Measurements from ENCODE around the gene BCL2L13.

The BCL2L13 gene

DNA sequence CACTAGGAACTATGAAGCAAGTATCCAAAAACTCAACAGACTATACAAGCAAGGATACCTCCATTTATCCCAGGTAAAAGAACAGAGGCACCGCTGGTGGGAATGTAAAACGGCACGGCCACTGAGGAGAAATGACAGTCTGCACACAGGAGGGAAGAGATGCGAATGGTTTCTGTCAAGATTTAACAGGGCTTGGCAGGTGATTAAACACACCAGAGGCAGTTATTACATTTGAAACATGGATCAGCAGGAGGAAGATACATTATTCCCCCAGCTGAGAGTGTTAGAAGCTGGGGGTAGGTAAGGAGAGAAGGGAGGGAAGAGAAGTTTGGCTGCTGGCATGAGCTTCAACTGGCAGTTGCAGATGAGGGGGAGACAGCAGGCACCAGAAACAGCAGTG is 40.2 kb upstream of the BCL2L13 start:
- H3K4me3 ChIP-seq (replicated peaks; ENCODE audit: low read depth, low read length) = no peak overlapping the region
- DNase-seq (ENCODE audit: extremely low read depth, low read depth) = no peak
- TF ChIP-seq, protein P1, sequence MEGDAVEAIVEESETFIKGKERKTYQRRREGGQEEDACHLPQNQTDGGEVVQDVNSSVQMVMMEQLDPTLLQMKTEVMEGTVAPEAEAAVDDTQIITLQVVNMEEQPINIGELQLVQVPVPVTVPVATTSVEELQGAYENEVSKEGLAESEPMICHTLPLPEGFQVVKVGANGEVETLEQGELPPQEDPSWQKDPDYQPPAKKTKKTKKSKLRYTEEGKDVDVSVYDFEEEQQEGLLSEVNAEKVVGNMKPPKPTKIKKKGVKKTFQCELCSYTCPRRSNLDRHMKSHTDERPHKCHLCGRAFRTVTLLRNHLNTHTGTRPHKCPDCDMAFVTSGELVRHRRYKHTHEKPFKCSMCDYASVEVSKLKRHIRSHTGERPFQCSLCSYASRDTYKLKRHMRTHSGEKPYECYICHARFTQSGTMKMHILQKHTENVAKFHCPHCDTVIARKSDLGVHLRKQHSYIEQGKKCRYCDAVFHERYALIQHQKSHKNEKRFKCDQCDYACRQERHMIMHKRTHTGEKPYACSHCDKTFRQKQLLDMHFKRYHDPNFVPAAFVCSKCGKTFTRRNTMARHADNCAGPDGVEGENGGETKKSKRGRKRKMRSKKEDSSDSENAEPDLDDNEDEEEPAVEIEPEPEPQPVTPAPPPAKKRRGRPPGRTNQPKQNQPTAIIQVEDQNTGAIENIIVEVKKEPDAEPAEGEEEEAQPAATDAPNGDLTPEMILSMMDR (IDR thresholded peaks at IDR 0.05; ENCODE audit: low read depth, low read length, missing control alignments) = no peak

DNA sequence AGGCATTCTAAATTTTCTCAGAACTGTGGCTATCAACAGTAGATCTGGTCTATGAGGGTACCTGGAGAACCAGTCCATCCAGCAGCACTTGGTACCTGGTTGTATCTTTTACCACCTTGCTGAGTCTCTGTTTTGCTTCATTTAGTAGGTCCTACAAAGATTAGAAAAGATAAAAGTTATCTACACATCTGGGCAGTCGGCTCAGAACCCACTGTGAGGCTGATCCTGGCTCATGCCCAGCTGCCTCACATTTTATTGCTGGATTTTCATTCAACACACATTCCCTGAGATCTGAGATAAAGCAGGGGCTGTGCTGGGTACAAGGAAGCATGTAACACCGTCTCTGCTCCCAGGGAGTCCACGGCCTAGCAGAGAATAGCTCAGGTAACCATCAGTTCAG is 37.5 kb upstream of the BCL2L13 start:
- TF ChIP-seq, protein P1 (IDR thresholded peaks at IDR 0.05; ENCODE audit: low read depth, low read length, missing control alignments) = no peak
- no peak for DNase-seq (ENCODE audit: extremely low read depth, low read depth)

DNA sequence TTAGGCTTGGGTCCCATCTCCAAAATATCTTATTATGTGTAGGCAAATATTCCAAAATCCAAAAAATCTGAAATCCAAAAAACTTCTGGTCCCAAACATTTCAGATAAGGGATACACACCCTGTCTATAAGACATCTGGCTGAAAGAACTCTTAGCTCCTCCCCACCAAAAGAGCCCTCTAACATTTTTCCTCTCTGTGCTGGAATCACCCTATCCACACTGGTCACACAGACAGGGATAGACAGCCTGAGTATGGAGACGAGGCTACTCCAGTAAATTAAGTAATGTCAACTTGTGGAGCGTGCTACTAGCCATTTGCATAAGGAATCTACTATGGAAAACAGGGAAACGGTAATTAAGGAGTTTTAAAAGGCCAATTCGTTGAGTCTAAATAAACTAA is 34.9 kb upstream of the BCL2L13 start:
- no peak for DNase-seq (ENCODE audit: extremely low read depth, low read depth)
- H3K4me3 ChIP-seq (replicated peaks; ENCODE audit: low read depth, low read length) = no peak overlapping the region
- TF ChIP-seq, protein P1 (IDR thresholded peaks at IDR 0.05; ENCODE audit: low read depth, low read length, missing control alignments) = no peak

More for the DNA sequence above, 37.5 kb upstream of the BCL2L13 start:
- H3K4me3 ChIP-seq (replicated peaks; ENCODE audit: low read depth, low read length) = no peak overlapping the region

DNA sequence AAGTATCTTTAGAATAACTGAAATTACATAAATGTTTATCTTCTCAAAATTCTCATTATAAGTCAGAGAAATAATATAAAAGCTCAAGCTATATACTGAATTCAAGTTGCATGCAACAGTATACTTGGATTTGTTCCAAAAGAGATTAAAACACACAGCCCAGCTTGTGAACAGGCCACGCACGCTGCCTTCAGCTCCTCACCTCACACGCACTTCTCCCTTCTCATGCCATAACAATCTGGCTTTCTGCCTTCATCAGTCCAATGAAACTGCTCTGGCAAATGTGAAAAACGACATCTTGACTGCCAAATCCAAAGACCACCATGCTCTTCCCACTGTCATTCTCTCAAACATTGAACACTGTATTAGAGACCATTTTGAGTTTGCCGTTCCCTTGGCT is 32.1 kb upstream of the BCL2L13 start:
- no peak for DNase-seq (ENCODE audit: extremely low read depth, low read depth)
- TF ChIP-seq, protein P1 (IDR thresholded peaks at IDR 0.05; ENCODE audit: low read depth, low read length, missing control alignments) = no peak
- no peak overlapping the region for H3K4me3 ChIP-seq (replicated peaks; ENCODE audit: low read depth, low read length)

DNA sequence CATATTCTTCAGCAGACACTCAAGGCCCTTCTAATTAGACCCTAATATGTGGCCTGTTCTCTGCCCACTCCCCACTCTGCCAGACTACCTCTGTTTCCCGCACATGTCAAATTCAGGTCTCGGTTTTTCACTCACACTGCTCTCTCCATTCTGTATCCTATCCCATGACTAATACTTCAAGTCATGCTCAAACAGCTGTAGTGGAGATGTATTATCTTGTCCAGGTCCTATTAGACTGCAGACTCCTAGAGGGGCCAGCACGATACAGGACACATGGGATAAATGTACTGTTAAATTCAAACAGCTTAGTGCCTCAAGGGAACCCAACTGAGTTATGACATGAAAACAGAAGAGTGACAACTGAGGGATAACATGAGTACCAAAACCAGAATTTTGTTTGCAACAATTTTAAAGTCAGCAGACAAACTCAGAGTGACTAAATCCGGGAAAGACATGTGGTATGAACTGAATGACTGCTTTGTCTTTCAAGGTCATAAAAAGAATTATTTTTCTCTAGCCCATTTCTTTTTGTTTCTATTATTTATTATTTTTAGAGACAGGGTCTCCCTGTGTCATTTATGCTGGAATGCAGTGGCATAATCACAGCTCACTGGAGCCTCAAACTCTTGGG is 30.6 kb upstream of the BCL2L13 start:
- TF ChIP-seq, protein P1 (IDR thresholded peaks at IDR 0.05; ENCODE audit: low read depth, low read length, missing control alignments) = no peak
- no peak for DNase-seq (ENCODE audit: extremely low read depth, low read depth)

DNA sequence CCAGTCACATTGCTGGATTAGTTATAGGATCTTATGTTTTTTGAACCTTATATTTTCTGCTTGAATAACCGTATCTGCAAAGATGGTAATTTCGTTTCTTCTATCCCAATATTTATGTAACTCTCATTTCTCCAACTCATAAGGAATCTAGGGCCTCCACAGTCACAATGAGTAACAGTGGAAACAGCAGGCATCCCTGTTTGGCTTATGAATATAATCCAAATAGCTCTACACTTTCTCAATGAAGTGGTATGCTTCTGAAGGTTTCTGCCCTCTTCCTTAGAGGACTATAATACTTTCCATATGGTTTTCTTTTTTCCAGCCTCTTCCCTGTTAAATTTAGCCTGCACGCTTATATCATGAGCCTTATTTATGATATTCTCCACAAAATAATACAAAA is 26.5 kb upstream of the BCL2L13 start:
- TF ChIP-seq, protein P1 (IDR thresholded peaks at IDR 0.05; ENCODE audit: low read depth, low read length, missing control alignments) = no peak
- no peak for DNase-seq (ENCODE audit: extremely low read depth, low read depth)
- H3K4me3 ChIP-seq (replicated peaks; ENCODE audit: low read depth, low read length) = no peak overlapping the region

More for the DNA sequence above, 30.6 kb upstream of the BCL2L13 start:
- no peak overlapping the region for H3K4me3 ChIP-seq (replicated peaks; ENCODE audit: low read depth, low read length)

DNA sequence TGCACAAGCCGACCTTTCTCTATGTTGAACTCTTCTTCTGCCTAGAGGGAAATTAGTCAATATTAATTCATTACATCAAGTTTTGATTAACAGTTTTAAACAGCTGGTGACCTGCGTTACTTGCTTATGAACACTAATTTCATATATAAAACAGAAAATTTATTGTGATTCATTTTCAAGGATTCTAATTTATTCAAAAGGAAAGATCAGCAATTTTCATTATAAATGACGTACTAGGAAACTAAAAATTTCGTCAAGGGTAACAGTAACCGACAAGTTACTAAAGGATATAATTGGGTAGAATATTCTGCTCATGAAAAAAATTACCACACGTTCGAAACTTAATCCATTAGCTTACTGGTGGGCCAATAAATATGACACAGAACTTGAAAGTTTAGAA is 25.3 kb upstream of the BCL2L13 start:
- TF ChIP-seq, protein P1 (IDR thresholded peaks at IDR 0.05; ENCODE audit: low read depth, low read length, missing control alignments) = no peak
- no peak for DNase-seq (ENCODE audit: extremely low read depth, low read depth)
- H3K4me3 ChIP-seq (replicated peaks; ENCODE audit: low read depth, low read length) = no peak overlapping the region
